H9 (cell line): Measurements from ENCODE around the gene STOX2. TPM values are rescaled to one million over a fixed set of nuclear protein-coding genes. Genes with fewer than 3 reads are reported as not detected.
"Not testable (repeated sequence)": the region's sequence is repeated elsewhere in the genome, so short reads cannot be mapped to it uniquely, and the experiment has no call there.

Source experiments
- DNase-seq: peaks from one replicate; pipeline ENCODE4 v3.0.0-alpha.2; 2017
- H2AFZ ChIP-seq: one replicate; pipeline ENCODE4 v1.6.1; 2013; ENCODE audit warnings: mild to moderate bottlenecking, low read length, control low read depth, moderate library complexity
- H2AK5ac ChIP-seq: 2 replicates; pipeline ENCODE4 v1.6.1; 2013; ENCODE audit warnings: low read length, control low read depth, mixed read lengths; ENCODE audit not compliant: insufficient read length
- H2BK120ac ChIP-seq: one replicate; pipeline ENCODE4 v1.6.1; 2013; ENCODE audit warnings: low read depth, mild to moderate bottlenecking, low read length, control low read depth, inconsistent platforms; ENCODE audit not compliant: poor library complexity, severe bottlenecking
- H2BK12ac ChIP-seq: 2 replicates; pipeline ENCODE4 v1.6.1; 2013; ENCODE audit warnings: low read length, control low read depth, mixed read lengths, low read depth; ENCODE audit not compliant: insufficient read length
- H2BK15ac ChIP-seq: 2 replicates; pipeline ENCODE4 v1.6.1; 2013; ENCODE audit warnings: low read depth, low read length, control low read depth
- H2BK20ac ChIP-seq: one replicate; pipeline ENCODE4 v1.6.1; 2013; ENCODE audit warnings: low read depth, mild to moderate bottlenecking, low read length, control low read depth, inconsistent platforms; ENCODE audit not compliant: poor library complexity, severe bottlenecking
- H2BK5ac ChIP-seq: 2 replicates; pipeline ENCODE4 v1.6.1; 2013; ENCODE audit warnings: low read length, control low read depth, mixed read lengths; ENCODE audit not compliant: insufficient read length
- H3K14ac ChIP-seq: 2 replicates; pipeline ENCODE4 v1.6.1; 2013; ENCODE audit warnings: low read length, control low read depth; ENCODE audit not compliant: insufficient read depth
- H3K18ac ChIP-seq: 2 replicates; pipeline ENCODE4 v1.6.1; 2013; ENCODE audit warnings: low read depth, mild to moderate bottlenecking, mixed read lengths, low read length, control low read depth; ENCODE audit not compliant: insufficient read length
- H3K23ac ChIP-seq: 2 replicates; pipeline ENCODE4 v1.6.1; 2013; ENCODE audit warnings: low read length, control low read depth, mixed read lengths, low read depth; ENCODE audit not compliant: insufficient read length
- H3K23me2 ChIP-seq: 2 replicates; pipeline ENCODE4 v1.6.1; 2013; ENCODE audit warnings: low read depth, mild to moderate bottlenecking, mixed read lengths, low read length, control low read depth; ENCODE audit not compliant: insufficient read length, poor library complexity, severe bottlenecking
- H3K27ac ChIP-seq: 2 replicates; pipeline ENCODE4 v1.5.1; 2013; ENCODE audit warnings: low read length, control low read depth, mixed read lengths, low read depth; ENCODE audit not compliant: insufficient read length
- H3K27me3 ChIP-seq: 2 replicates; pipeline ENCODE4 v1.6.1; 2013; ENCODE audit warnings: low read length, control low read depth, inconsistent platforms; ENCODE audit not compliant: insufficient read depth
- H3K4ac ChIP-seq: 2 replicates; pipeline ENCODE4 v1.6.1; 2013; ENCODE audit warnings: low read depth, mild to moderate bottlenecking, control low read depth, inconsistent platforms, low read length, moderate library complexity
- H3K4me1 ChIP-seq: 2 replicates; pipeline ENCODE4 v1.6.1; 2013; ENCODE audit warnings: low read length, control low read depth, inconsistent platforms; ENCODE audit not compliant: insufficient read depth
- H3K4me2 ChIP-seq: 2 replicates; pipeline ENCODE4 v1.6.1; 2013; ENCODE audit warnings: low read length, control low read depth, mixed read lengths; ENCODE audit not compliant: insufficient read length, insufficient read depth
- H3K56ac ChIP-seq: 2 replicates; pipeline ENCODE4 v1.6.1; 2013; ENCODE audit warnings: low read depth, mild to moderate bottlenecking, mixed read lengths, low read length, control low read depth; ENCODE audit not compliant: insufficient read length
- H3K79me1 ChIP-seq: 2 replicates; pipeline ENCODE4 v1.6.1; 2013; ENCODE audit warnings: low read depth, mild to moderate bottlenecking, moderate library complexity, low read length, control low read depth, inconsistent platforms; ENCODE audit not compliant: insufficient read depth, poor library complexity, severe bottlenecking
- H3K79me2 ChIP-seq: 2 replicates; pipeline ENCODE4 v1.6.1; 2013; ENCODE audit warnings: low read length, control low read depth, inconsistent platforms; ENCODE audit not compliant: insufficient read depth
- H3K9ac ChIP-seq: 2 replicates; pipeline ENCODE4 v1.6.1; 2013; ENCODE audit warnings: low read length, control low read depth, mixed read lengths; ENCODE audit not compliant: insufficient read length; ENCODE audit errors: extremely low read depth
- H3K9me3 ChIP-seq: one replicate; pipeline ENCODE4 v1.6.1; 2013; ENCODE audit warnings: low read depth, low read length, inconsistent platforms; ENCODE audit not compliant: control insufficient read depth
- H3T11ph ChIP-seq: one replicate; pipeline ENCODE4 v1.6.1; 2013; ENCODE audit warnings: mild to moderate bottlenecking, low read length, control low read depth, inconsistent platforms
- H4K20me1 ChIP-seq: one replicate; pipeline ENCODE4 v1.6.1; 2013; ENCODE audit not compliant: control insufficient read depth, insufficient read length, insufficient read depth
- H4K5ac ChIP-seq: 2 replicates; pipeline ENCODE4 v1.6.1; 2013; ENCODE audit warnings: low read depth, mild to moderate bottlenecking, mixed read lengths, low read length, control low read depth; ENCODE audit not compliant: insufficient read length
- H4K8ac ChIP-seq: replicated peaks from 2 replicates; pipeline ENCODE4 v1.6.1; 2013; ENCODE audit warnings: low read length, control low read depth, mixed read lengths, low read depth; ENCODE audit not compliant: insufficient read length
- H4K91ac ChIP-seq: 2 replicates; pipeline ENCODE4 v1.6.1; 2013; ENCODE audit warnings: low read depth, mild to moderate bottlenecking, moderate library complexity, mixed read lengths, low read length, control low read depth; ENCODE audit not compliant: insufficient read length
- H3K27ac Mint-ChIP-seq, 3 experiments: 2 replicates in 2 of 3; 3 replicates in 1 of 3; pipeline ENCODE4 v1.8.0; 2020 to 2021; ENCODE audit warnings: mixed read lengths in 3 of 3, mild to moderate bottlenecking in 1 of 3, moderate library complexity in 1 of 3
- H3K27me3 Mint-ChIP-seq: 2 replicates; pipeline ENCODE4 v1.8.0; 2021; ENCODE audit warnings: low read depth, mild to moderate bottlenecking, moderate library complexity, mixed read lengths
- H3K36me3 Mint-ChIP-seq, 3 experiments: 2 replicates in 2 of 3; 3 replicates in 1 of 3; pipeline ENCODE4 v1.8.0; 2020 to 2021; ENCODE audit warnings: low read depth in 3 of 3, mixed read lengths in 3 of 3; ENCODE audit not compliant: insufficient read depth in 1 of 3
- H3K4me1 Mint-ChIP-seq, 2 experiments: 2 replicates each; pipeline ENCODE4 v1.8.0; 2020; ENCODE audit warnings: mixed read lengths in 2 of 2
- H3K4me3 Mint-ChIP-seq, 2 experiments: 2 replicates in 1 of 2; 3 replicates in 1 of 2; pipeline ENCODE4 v1.8.0; 2020 to 2021; ENCODE audit warnings: mild to moderate bottlenecking in 2 of 2, mixed read lengths in 2 of 2, moderate library complexity in 1 of 2
- H3K9me3 Mint-ChIP-seq, 2 experiments: 2 replicates in 1 of 2; 3 replicates in 1 of 2; pipeline ENCODE4 v1.8.0; 2020; ENCODE audit warnings: mild to moderate bottlenecking in 2 of 2, mixed read lengths in 2 of 2, moderate library complexity in 1 of 2
- CTCF ChIP-seq: fragments of 200-600 bp; sonication (generic); conservative IDR thresholded peaks from 3 replicates; pipeline ENCODE4 v1.8.0; 2021; ENCODE audit warnings: antibody characterized with exemption, mild to moderate bottlenecking
- WGBS: extraction: QIAGEN DNeasy Blood & Tissue Kit; methylation state at CpG from one replicate; pipeline ENCODE4 v1.1.7; 2013; ENCODE audit warnings: missing lambda C conversion rate, low lambda C conversion rate, mixed read lengths; ENCODE audit not compliant: insufficient read length; ENCODE audit errors: extremely low coverage; 5-methylcytosine and 5-hydroxymethylcytosine counted together
- total RNA-seq: library from RNA; stranded (reverse); gene quantifications from 2 replicates; pipeline ENCODE4 v1.2.1, GENCODE V29; 2021

Gene STOX2
- total RNA-seq, 1 experiment from 2014 or later, result 28.2 TPM

- Histone ChIP-seq H2AK5ac (no peak overlapping the region), H3K27me3 (no peaks in the 10 kb centered on the region), H3K23ac (no peak overlapping the region), H3K4me1 (no peaks in the 10 kb centered on the region; the same call in 1 of the 2 replicates), H4K8ac (no peak overlapping the region), H2BK12ac (no peak overlapping the region), H3K4me2 (no peak overlapping the region), H2AFZ (no peak overlapping the region), H3K14ac (no peak overlapping the region), H2BK120ac (no peak overlapping the region), H4K5ac (no peak overlapping the region), H3K79me1 (no peaks in the 10 kb centered on the region), H3K9me3 (no peaks in the 10 kb centered on the region), H4K91ac (no peak overlapping the region), H3K27ac (no peak overlapping the region), H3T11ph (no peak overlapping the region), H2BK15ac (no peak overlapping the region), H3K4ac (no peak overlapping the region), H3K56ac (no peak overlapping the region), H3K79me2 (no peaks in the 10 kb centered on the region), H3K18ac (no peak overlapping the region), H2BK5ac (no peak overlapping the region), H3K9ac (no peak overlapping the region), H2BK20ac (no peak overlapping the region), H4K20me1 (no peaks in the 10 kb centered on the region), H3K23me2 (no peaks in the 10 kb centered on the region)
- H3K4me3 Mint-ChIP-seq, result no peak overlapping the region
- peak overlapping the region in 2 of 3 experiments; percentile 17 to 34; a peak in 5 of 7 replicates for H3K27ac Mint-ChIP-seq
- no CpG with 5 or more reads among the region's 8 CpGs for WGBS
- H3K27me3 Mint-ChIP-seq, result no peaks in the 10 kb centered on the region
- no peak for TF ChIP-seq CTCF
- peaks cover 0 to 2% (median 0%) of the 10 kb centered on the region in 3 experiments; a peak in 2 of 7 replicates for H3K36me3 Mint-ChIP-seq
- peaks cover 20 to 21% of the 10 kb centered on the region in 2 experiments for H3K4me1 Mint-ChIP-seq
- no peaks in the 10 kb centered on the region for H3K9me3 Mint-ChIP-seq
- no peak for DNase-seq
Observed at GRCh38 chr4:183950536-183950935, 45.4 kb downstream of the STOX2 start.

GRCh38 chr4:183952652-183953051 lies 47.5 kb downstream of the STOX2 start:
- not testable (repeated sequence) for H4K20me1 ChIP-seq, H3K9me3 ChIP-seq, H4K8ac ChIP-seq, H3K36me3 Mint-ChIP-seq, H2AK5ac ChIP-seq, H3K27me3 ChIP-seq, H2BK12ac ChIP-seq, DNase-seq, H3K79me2 ChIP-seq, H2BK5ac ChIP-seq, H3K9ac ChIP-seq, H3K23ac ChIP-seq, H3K4me1 ChIP-seq, H3K9me3 Mint-ChIP-seq, H2BK15ac ChIP-seq, H3K27ac ChIP-seq, H3K56ac ChIP-seq, H2AFZ ChIP-seq, H3K27ac Mint-ChIP-seq, H2BK120ac ChIP-seq, H2BK20ac ChIP-seq, H3T11ph ChIP-seq, H3K18ac ChIP-seq, H3K14ac ChIP-seq, H3K4me2 ChIP-seq, H3K27me3 Mint-ChIP-seq, H4K5ac ChIP-seq, H3K79me1 ChIP-seq, H3K4ac ChIP-seq, H3K4me3 Mint-ChIP-seq, H4K91ac ChIP-seq, H3K23me2 ChIP-seq
- peaks cover 18 to 20% of the 10 kb centered on the region in 2 experiments for H3K4me1 Mint-ChIP-seq
- WGBS, result no CpG with 5 or more reads among the region's 1 CpG
